ENCODE data around the gene LDB2. TPM values are rescaled to one million over a fixed set of nuclear protein-coding genes. Genes with fewer than 3 reads are reported as not detected.

LDB2 gene
- total and polyA plus RNA-seq, 2 of the 8 experiments (the other 6 are each of a cell fraction or from before 2014, with no cell fraction given) = 57.0 to 140 TPM

GRCh38 chr4:16588149-16588548, 310.3 kb downstream of the LDB2 start:
- Histone ChIP-seq H2BK20ac (ENCODE audit: low read length) (no peak overlapping the region), H3K23ac (ENCODE audit: insufficient read length) (no peak overlapping the region), H3K79me1 (ENCODE audit: low read depth, low read length) (no peaks in the 10 kb centered on the region), H4K91ac (replicated peaks; ENCODE audit: insufficient read length, low read length) (no peak overlapping the region), H2BK12ac (ENCODE audit: low read depth, low read length) (no peak overlapping the region), H3K4ac (replicated peaks; ENCODE audit: insufficient read length, low read depth, low read length) (no peak overlapping the region), H3K4me2 (ENCODE audit: insufficient read depth in 1 of 2, low read depth in 2 of 2, low read length in 2 of 2) (no peak overlapping the region), H3K23me2 (ENCODE audit: low read depth, low read length) (no peaks in the 10 kb centered on the region), H3K27me3 (replicated peaks in 1 of 4; ENCODE audit: control insufficient read depth in 3 of 4, extremely low read depth in 1 of 4, insufficient read depth in 3 of 4, low read length in 3 of 4) (no peaks in the 10 kb centered on the region), H3K4me3 (ENCODE audit: extremely low read depth in 1 of 4, insufficient read depth in 2 of 4, low read depth in 3 of 4, low read length in 4 of 4) (no peak overlapping the region), H4K8ac (ENCODE audit: extremely low read depth, insufficient read depth, low read length) (no peak overlapping the region), H3K18ac (ENCODE audit: extremely low read depth, low read length) (no peak overlapping the region), H4K5ac (ENCODE audit: insufficient read length, low read depth, low read length) (no peak overlapping the region), H3K56ac (replicated peaks; ENCODE audit: insufficient read length, low read depth, low read length) (no peak overlapping the region), H3K27ac (ENCODE audit: low read depth, low read length) (no peak overlapping the region), H3K79me2 (ENCODE audit: control insufficient read depth in 1 of 2, insufficient read depth in 2 of 2, low read length in 2 of 2) (no peaks in the 10 kb centered on the region), H3K14ac (ENCODE audit: insufficient read length) (no peak overlapping the region), H3K9ac (replicated peaks in 1 of 4; ENCODE audit: extremely low read depth in 1 of 4, low read depth in 3 of 4, low read length in 3 of 4) (no peak overlapping the region), H3K36me3 (ENCODE audit: control insufficient read depth in 2 of 4, insufficient read depth in 4 of 4, low read length in 3 of 4) (0 out of 8 replicates have a peak, but pooled peaks cover 0 to 2% (median 0%) of the 10 kb centered on the region in 4 experiments), H4K20me1 (replicated peaks in 1 of 2; ENCODE audit: control insufficient read depth in 1 of 2, insufficient read depth in 2 of 2, low read length in 2 of 2) (peaks cover 0 to 3% of the 10 kb centered on the region in 2 experiments), H2BK5ac (ENCODE audit: low read depth, low read length) (no peak overlapping the region), H3K4me1 (replicated peaks in 1 of 4; ENCODE audit: control insufficient read depth in 3 of 4, insufficient read depth in 4 of 4, low read length in 3 of 4) (peaks cover 0 to 12% (median 5%) of the 10 kb centered on the region in 4 experiments; a peak in 2 of 7 replicates), H3K9me3 (ENCODE audit: insufficient read depth in 2 of 2, low read depth in 1 of 2, low read length in 1 of 2) (no peaks in the 10 kb centered on the region), H2BK15ac (ENCODE audit: low read length) (no peak overlapping the region), H2AK5ac (ENCODE audit: low read depth, low read length) (no peak overlapping the region), H2AFZ (ENCODE audit: low read length) (no peak overlapping the region), H2BK120ac (replicated peaks; ENCODE audit: low read depth, low read length) (no peak overlapping the region)
- WGBS, 2 experiments (ENCODE audit: extremely low coverage in 1 of 2, insufficient coverage in 1 of 2, insufficient read length in 1 of 2, insufficient replicate concordance in 2 of 2, low coverage in 1 of 2, low lambda C conversion rate in 2 of 2, missing lambda C conversion rate in 1 of 2) = 80% methylated on average over 1 of the region's 1 CpG; no CpG with 5 or more reads in 1 of the 2 experiments
- no peak for TF ChIP-seq HDAC2 (IDR thresholded peaks at IDR 0.05; ENCODE audit: borderline replicate concordance in 1 of 2, low read depth in 2 of 2, low read length in 2 of 2)
- TF ChIP-seq EZH2 (IDR thresholded peaks at IDR 0.05; ENCODE audit: low read depth, low read length, severe bottlenecking) = no peak
- no peak for FAIRE-seq
- POLR2A ChIA-PET (ENCODE audit: partially characterized antibody) = no interaction called here
- CTCF ChIA-PET (ENCODE audit: partially characterized antibody) = interaction anchor here (0.7 kb wide), 1 partner anchor 10 kb away, joined by 3 read pairs; no protein-coding TSS in a partner anchor
- DNase-seq (ENCODE audit: low read depth in 1 of 2, low spot score in 2 of 2) = no peak

All from H1 (cell line).